SK-N-SH treated with all-trans-retinoic acid at 6 μM for 48 hours (cell line): ENCODE measurements around the gene MED15.

ENCODE experiments used
- ATAC-seq: fragments of 200-7000 bp; cut with Tn5 transposase; 3 replicates; pipeline ENCODE4 v1.9.1; 2020; ENCODE audit warnings: mild to moderate bottlenecking, moderate library complexity
- ARNTL ChIP-seq: fragments of 450-650 bp; formaldehyde crosslinking; IDR thresholded peaks from 2 replicates; pipeline ENCODE4 v1.5.0; 2020; ENCODE audit warnings: low read depth, mild to moderate bottlenecking, moderate library complexity, borderline replicate concordance
- BACH2 ChIP-seq: fragments of 250-450 bp; sonication (Bioruptor Pico); IDR thresholded peaks from 2 replicates; pipeline ENCODE4 v1.9.0; 2021; ENCODE audit warnings: mild to moderate bottlenecking, borderline replicate concordance
- CSDC2 ChIP-seq: fragments of 250-450 bp; sonication (Bioruptor Pico); IDR thresholded peaks from 2 replicates; pipeline ENCODE4 v1.5.0; 2020; ENCODE audit warnings: mild to moderate bottlenecking, moderate library complexity
- CSRNP3 ChIP-seq: fragments of 250-450 bp; sonication (Bioruptor Pico); IDR thresholded peaks from 2 replicates; pipeline ENCODE4 v1.5.1; 2021; ENCODE audit warnings: mild to moderate bottlenecking, moderate library complexity
- ESRRG ChIP-seq: fragments of 250-450 bp; sonication (Bioruptor Pico); IDR thresholded peaks from 2 replicates; pipeline ENCODE4 v1.6.1; 2021; ENCODE audit warnings: mild to moderate bottlenecking
- GLIS3 ChIP-seq: fragments of 250-450 bp; sonication (Bioruptor Pico); IDR thresholded peaks from 2 replicates; pipeline ENCODE4 v1.5.0; 2020; ENCODE audit warnings: mild to moderate bottlenecking, moderate library complexity
- ISL1 ChIP-seq: fragments of 250-450 bp; sonication (Bioruptor Pico); IDR thresholded peaks from 2 replicates; pipeline ENCODE4 v2.1.2; 2022; ENCODE audit warnings: mild to moderate bottlenecking, moderate library complexity
- OSR1 ChIP-seq: fragments of 250-450 bp; sonication (Bioruptor Pico); IDR thresholded peaks from 2 replicates; pipeline ENCODE4 v1.8.0; 2022; ENCODE audit warnings: moderate library complexity, mild to moderate bottlenecking, inconsistent platforms
- POU6F1 ChIP-seq: fragments of 250-450 bp; sonication (Bioruptor Pico); IDR thresholded peaks from 2 replicates; pipeline ENCODE4 v1.8.0; 2021; ENCODE audit warnings: low read depth, mild to moderate bottlenecking, moderate library complexity, borderline replicate concordance
- PPARA ChIP-seq: fragments of 250-450 bp; sonication (Bioruptor Pico); IDR thresholded peaks from 2 replicates; pipeline ENCODE4 v1.5.0; 2020; ENCODE audit warnings: mild to moderate bottlenecking, borderline replicate concordance
- RARB ChIP-seq: fragments of 250-450 bp; sonication (Bioruptor Pico); IDR thresholded peaks from 2 replicates; pipeline ENCODE4 v1.8.0; 2021; ENCODE audit warnings: mild to moderate bottlenecking, moderate library complexity
- TCF4 ChIP-seq: fragments of 250-450 bp; sonication (Bioruptor Pico); IDR thresholded peaks from 2 replicates; pipeline ENCODE4 v1.8.0; 2021; ENCODE audit warnings: mild to moderate bottlenecking, moderate library complexity, borderline replicate concordance
- TOX ChIP-seq: fragments of 250-450 bp; sonication (Bioruptor Pico); IDR thresholded peaks from 2 replicates; pipeline ENCODE4 v1.8.0; 2021; ENCODE audit warnings: mild to moderate bottlenecking, moderate library complexity, borderline replicate concordance
- ZC3H10 ChIP-seq: fragments of 250-450 bp; sonication (Bioruptor Pico); IDR thresholded peaks from 2 replicates; pipeline ENCODE4 v1.5.1; 2021; ENCODE audit warnings: mild to moderate bottlenecking, moderate library complexity
- ZFP3 ChIP-seq: fragments of 250-450 bp; sonication (Bioruptor Pico); IDR thresholded peaks from 2 replicates; pipeline ENCODE4 v1.5.0; 2020; ENCODE audit warnings: mild to moderate bottlenecking, moderate library complexity
- ZFP30 ChIP-seq: fragments of 450-650 bp; formaldehyde crosslinking; IDR thresholded peaks from 2 replicates; pipeline ENCODE4 v1.5.0; 2022; ENCODE audit warnings: mild to moderate bottlenecking, moderate library complexity
- ZNF565 ChIP-seq: fragments of 450-650 bp; formaldehyde crosslinking; conservative IDR thresholded peaks from 2 replicates; pipeline ENCODE4 v1.5.0; 2020; ENCODE audit warnings: low read depth, mild to moderate bottlenecking, moderate library complexity
- ZNF70 ChIP-seq: fragments of 450-650 bp; formaldehyde crosslinking; IDR thresholded peaks from 2 replicates; pipeline ENCODE4 v1.5.0; 2020; ENCODE audit warnings: mild to moderate bottlenecking, moderate library complexity
- ZNF8 ChIP-seq: fragments of 450-650 bp; formaldehyde crosslinking; IDR thresholded peaks from 2 replicates; pipeline ENCODE4 v1.5.0; 2020; ENCODE audit warnings: mild to moderate bottlenecking, moderate library complexity
- TF ChIP-seq, protein P1 (sequence below): fragments of 250-450 bp; sonication (Bioruptor Pico); IDR thresholded peaks from 2 replicates; pipeline ENCODE4 v1.5.1; 2020; ENCODE audit warnings: low read depth, mild to moderate bottlenecking, moderate library complexity
- TF ChIP-seq, protein P2 (sequence below): fragments of 250-450 bp; sonication (Bioruptor Pico); IDR thresholded peaks from 2 replicates; pipeline ENCODE4 v1.5.0; 2020; ENCODE audit warnings: mild to moderate bottlenecking, moderate library complexity

The MED15 gene

GRCh38 chr22:20463324-20464095 lies 43.9 kb upstream of the MED15 start:
- TF ChIP-seq POU6F1 = no peak
- no peak for TF ChIP-seq TOX (CRISPR knock-in tag)
- no peak for TF ChIP-seq ZC3H10
- no peak for TF ChIP-seq GLIS3 (CRISPR knock-in tag)
- TF ChIP-seq OSR1 (CRISPR knock-in tag) = no peak
- no peak for TF ChIP-seq ZNF8 (CRISPR knock-in tag)
- TF ChIP-seq, protein P1, sequence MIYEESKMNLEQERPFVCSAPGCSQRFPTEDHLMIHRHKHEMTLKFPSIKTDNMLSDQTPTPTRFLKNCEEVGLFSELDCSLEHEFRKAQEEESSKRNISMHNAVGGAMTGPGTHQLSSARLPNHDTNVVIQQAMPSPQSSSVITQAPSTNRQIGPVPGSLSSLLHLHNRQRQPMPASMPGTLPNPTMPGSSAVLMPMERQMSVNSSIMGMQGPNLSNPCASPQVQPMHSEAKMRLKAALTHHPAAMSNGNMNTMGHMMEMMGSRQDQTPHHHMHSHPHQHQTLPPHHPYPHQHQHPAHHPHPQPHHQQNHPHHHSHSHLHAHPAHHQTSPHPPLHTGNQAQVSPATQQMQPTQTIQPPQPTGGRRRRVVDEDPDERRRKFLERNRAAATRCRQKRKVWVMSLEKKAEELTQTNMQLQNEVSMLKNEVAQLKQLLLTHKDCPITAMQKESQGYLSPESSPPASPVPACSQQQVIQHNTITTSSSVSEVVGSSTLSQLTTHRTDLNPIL (CRISPR knock-in tag) = no peak
- no peak for TF ChIP-seq ZNF565 (CRISPR knock-in tag)
- TF ChIP-seq PPARA (CRISPR knock-in tag) = no peak
- no peak for TF ChIP-seq RARB (CRISPR knock-in tag)
- TF ChIP-seq CSRNP3 (CRISPR knock-in tag) = no peak
- no peak for TF ChIP-seq ZFP3 (CRISPR knock-in tag)
- TF ChIP-seq TCF4 (CRISPR knock-in tag) = no peak
- ATAC-seq = no peak

GRCh38 chr22:20464096-20464614 lies 43.3 kb upstream of the MED15 start:
- no peak for TF ChIP-seq ZNF70 (CRISPR knock-in tag)
- no peak for TF ChIP-seq ISL1
- no peak for TF ChIP-seq ZFP30 (CRISPR knock-in tag)
- TF ChIP-seq PPARA (CRISPR knock-in tag) = no peak
- no peak for TF ChIP-seq ZFP3 (CRISPR knock-in tag)
- TF ChIP-seq GLIS3 (CRISPR knock-in tag) = no peak
- TF ChIP-seq TOX (CRISPR knock-in tag) = no peak
- TF ChIP-seq CSRNP3 (CRISPR knock-in tag) = no peak
- TF ChIP-seq POU6F1 = no peak
- no peak for TF ChIP-seq OSR1 (CRISPR knock-in tag)
- no peak for TF ChIP-seq ZNF8 (CRISPR knock-in tag)
- TF ChIP-seq, protein P1 (CRISPR knock-in tag) = no peak
- TF ChIP-seq TCF4 (CRISPR knock-in tag) = no peak
- TF ChIP-seq ARNTL (CRISPR knock-in tag) = no peak
- TF ChIP-seq CSDC2 (CRISPR knock-in tag) = no peak
- TF ChIP-seq, protein P2, sequence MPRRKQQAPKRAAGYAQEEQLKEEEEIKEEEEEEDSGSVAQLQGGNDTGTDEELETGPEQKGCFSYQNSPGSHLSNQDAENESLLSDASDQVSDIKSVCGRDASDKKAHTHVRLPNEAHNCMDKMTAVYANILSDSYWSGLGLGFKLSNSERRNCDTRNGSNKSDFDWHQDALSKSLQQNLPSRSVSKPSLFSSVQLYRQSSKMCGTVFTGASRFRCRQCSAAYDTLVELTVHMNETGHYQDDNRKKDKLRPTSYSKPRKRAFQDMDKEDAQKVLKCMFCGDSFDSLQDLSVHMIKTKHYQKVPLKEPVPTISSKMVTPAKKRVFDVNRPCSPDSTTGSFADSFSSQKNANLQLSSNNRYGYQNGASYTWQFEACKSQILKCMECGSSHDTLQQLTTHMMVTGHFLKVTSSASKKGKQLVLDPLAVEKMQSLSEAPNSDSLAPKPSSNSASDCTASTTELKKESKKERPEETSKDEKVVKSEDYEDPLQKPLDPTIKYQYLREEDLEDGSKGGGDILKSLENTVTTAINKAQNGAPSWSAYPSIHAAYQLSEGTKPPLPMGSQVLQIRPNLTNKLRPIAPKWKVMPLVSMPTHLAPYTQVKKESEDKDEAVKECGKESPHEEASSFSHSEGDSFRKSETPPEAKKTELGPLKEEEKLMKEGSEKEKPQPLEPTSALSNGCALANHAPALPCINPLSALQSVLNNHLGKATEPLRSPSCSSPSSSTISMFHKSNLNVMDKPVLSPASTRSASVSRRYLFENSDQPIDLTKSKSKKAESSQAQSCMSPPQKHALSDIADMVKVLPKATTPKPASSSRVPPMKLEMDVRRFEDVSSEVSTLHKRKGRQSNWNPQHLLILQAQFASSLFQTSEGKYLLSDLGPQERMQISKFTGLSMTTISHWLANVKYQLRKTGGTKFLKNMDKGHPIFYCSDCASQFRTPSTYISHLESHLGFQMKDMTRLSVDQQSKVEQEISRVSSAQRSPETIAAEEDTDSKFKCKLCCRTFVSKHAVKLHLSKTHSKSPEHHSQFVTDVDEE (CRISPR knock-in tag) = no peak
- TF ChIP-seq ZC3H10 = no peak
- TF ChIP-seq BACH2 (CRISPR knock-in tag) = no peak
- no peak for TF ChIP-seq ESRRG (CRISPR knock-in tag)
- ATAC-seq = no peak
